ENCODE data around the gene ZMIZ2.
"Not testable (repeated sequence)": the region's sequence is repeated elsewhere in the genome, so short reads cannot be mapped to it uniquely, and the experiment has no call there.

ZMIZ2 gene

DNA sequence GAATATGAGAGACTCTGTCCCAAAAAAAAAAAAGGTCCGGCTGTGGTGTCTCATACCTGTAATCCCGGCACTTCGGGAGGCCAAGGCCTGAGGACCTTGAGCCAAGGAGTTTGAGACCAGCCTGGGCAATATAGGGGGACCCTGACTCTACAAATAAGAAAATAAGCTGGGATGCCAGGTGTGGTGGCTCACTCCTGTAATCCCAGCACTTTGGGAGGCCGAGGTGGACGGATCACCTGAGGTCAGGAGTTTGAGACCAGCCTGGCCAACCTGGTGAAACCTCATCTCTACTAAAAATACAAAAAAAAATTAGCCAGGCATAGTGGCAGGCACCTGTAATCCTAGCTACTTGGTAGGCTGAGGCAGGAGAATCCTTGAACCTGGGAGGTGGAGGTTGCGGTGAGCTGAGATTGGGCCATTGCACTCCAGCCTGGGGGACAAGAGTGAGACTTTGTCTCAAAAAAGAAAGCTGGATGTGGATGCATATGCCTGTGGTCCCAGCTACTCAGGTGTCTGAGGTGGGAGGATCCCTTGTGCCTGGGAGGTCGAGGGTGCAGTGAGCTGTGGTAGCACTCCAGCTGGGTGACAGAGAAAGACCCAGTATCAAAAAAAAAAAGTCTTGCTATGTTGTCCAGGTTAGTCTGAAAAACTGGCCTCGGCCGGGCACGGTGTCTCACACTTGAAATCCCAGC lies 55.3 kb downstream of the ZMIZ2 start:
- not testable (repeated sequence) for DNase-seq

- DNase-seq, result no peak
Measured at GRCh38 chr7:44805950-44806349, 57.3 kb downstream of the ZMIZ2 start.

DNA sequence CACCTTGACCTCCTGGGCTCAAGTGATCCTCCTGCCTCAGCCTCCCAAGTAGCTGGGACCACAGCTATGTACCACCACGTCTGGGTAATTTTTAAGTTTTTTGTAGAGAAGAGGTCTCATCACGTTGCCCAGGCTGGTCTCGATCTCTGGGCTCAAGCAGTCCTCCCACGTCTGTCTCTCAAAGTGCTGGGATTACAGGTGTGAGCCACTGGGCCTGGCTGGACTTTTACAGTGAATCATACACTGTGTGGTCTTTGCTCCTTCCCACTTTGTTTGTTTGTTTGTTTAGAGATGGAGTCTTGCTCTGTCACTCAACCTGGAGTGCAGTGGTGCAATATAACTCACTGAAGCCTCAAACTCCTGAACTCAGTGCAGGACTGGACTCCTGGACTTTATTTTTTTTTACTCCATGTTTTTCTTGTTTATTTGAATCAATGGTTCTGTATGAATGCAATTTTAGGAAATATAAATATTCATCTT lies 60.3 kb downstream of the ZMIZ2 start:
- no peak for DNase-seq

- no peak for DNase-seq
Measured at GRCh38 chr7:44811093-44811492, 62.4 kb downstream of the ZMIZ2 start.

DNA sequence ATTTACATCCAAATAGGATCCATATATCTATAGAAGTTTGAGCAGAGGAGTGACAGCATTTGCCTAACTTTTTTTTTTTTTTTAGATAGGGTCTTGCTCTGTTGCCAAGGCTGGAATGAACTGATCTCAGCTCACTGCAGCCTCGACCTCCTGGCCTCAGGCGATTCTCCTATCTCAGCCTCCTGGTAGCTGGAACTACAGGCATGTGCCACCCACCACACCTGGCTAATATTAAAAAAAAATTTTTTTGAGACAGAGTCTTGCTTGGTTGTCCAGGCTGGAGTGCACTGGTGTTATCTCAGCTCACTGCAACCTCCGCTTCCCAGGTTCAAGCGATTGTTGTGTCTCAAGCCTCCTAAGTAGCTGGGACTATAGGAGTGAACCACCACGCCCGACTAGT lies 62.9 kb downstream of the ZMIZ2 start:
- DNase-seq, result no peak

GRCh38 chr7:44814919-44815318 lies 66.3 kb downstream of the ZMIZ2 start:
- DNase-seq, result no peak

DNA sequence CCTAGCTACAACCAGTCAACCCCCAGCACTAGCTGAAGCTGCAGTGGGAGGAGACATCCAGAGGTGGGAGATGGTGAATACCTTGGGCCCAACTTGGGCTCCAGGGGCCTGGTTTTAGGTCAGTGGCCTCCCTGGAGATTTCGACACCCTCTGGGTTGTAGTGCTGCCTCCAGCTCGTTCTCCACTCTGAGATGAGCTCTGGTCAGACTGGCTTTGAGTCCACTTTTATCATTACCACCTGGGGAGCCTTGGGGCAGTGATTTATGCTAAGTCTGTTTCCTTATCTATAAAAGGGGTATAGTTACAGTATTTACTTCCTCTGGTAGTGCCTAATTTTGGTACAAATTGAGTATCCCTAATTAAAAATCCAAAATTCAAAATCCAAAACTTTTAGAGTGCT lies 70.6 kb downstream of the ZMIZ2 start:
- DNase-seq, result no peak

Measured in COR-L47 (cell line).